GM10248 (cell line): Measurements from ENCODE around the gene CTRB1.
"Not testable (repeated sequence)": the region's sequence is repeated elsewhere in the genome, so short reads cannot be mapped to it uniquely, and the experiment has no call there.

Source experiments
- CTCF ChIA-PET: fragments of 300-600 bp; sonication (Branson Sonifier 250); formaldehyde crosslinking; extraction: SDS; loops from one replicate; lab custom pipeline; 2021; ENCODE audit warnings: antibody characterized with exemption; lab: Yijun Ruan, JAX
- POLR2A ChIA-PET: fragments of 350-650 bp; sonication (Branson Sonifier 250); formaldehyde crosslinking; extraction: SDS; loops from one replicate; lab custom pipeline; 2020; ENCODE audit warnings: antibody characterized with exemption; lab: Yijun Ruan, JAX
- DNase-seq: peaks from one replicate; pipeline ENCODE4 v3.0.0; 2012; ENCODE audit errors: extremely low spot score
- CTCF ChIP-seq: IDR thresholded peaks from 2 replicates; pipeline ENCODE4 v1.5.1; 2012; ENCODE audit warnings: mild to moderate bottlenecking, low read depth; ENCODE audit errors: extremely low read depth, missing control alignments, control extremely low read depth

Gene CTRB1

GRCh38 chr16:75264457-75264998 lies 45.7 kb downstream of the CTRB1 start:
- ChIA-PET CTCF (no interaction called here), POLR2A (no interaction called here)
- DNase-seq = no peak
- no peak for TF ChIP-seq CTCF

- TF ChIP-seq CTCF = no peak
- POLR2A ChIA-PET = no interaction called here
- CTCF ChIA-PET = interaction anchor here (2.6 kb wide), 1 partner anchor 13 kb away, joined by 12 read pairs; no protein-coding TSS in a partner anchor
- peak; percentile 53 for DNase-seq
These were observed 46.5 kb downstream of the CTRB1 start for GRCh38 chr16:75264999-75265910.

- ChIA-PET CTCF (interaction anchor here (1.0 to 2.6 kb wide), 3 partner anchors 12 to 46 kb away, joined by 3 to 12 read pairs (median 4); no protein-coding TSS in a partner anchor), POLR2A (no interaction called here)
- DNase-seq = peak; percentile 94
- TF ChIP-seq CTCF = no peak
These were observed 47.3 kb downstream of the CTRB1 start for GRCh38 chr16:75265911-75266701.

GRCh38 chr16:75266738-75267630 lies 48.2 kb downstream of the CTRB1 start:
- no peak for DNase-seq
- no peak for TF ChIP-seq CTCF
- ChIA-PET POLR2A (interaction anchor here (0.6 kb wide), 1 partner anchor 384 kb away, joined by 3 read pairs; no protein-coding TSS in a partner anchor), CTCF (interaction anchor here (1.0 to 2.6 kb wide), 4 partner anchors 11 to 45 kb away, joined by 3 to 12 read pairs (median 4); no protein-coding TSS in a partner anchor)

- ChIA-PET POLR2A (interaction anchor here (0.5 to 0.6 kb wide), 2 partner anchors 86 to 385 kb away, joined by 3 to 9 read pairs; no protein-coding TSS in a partner anchor), CTCF (interaction anchor here (0.6 to 2.6 kb wide), 3 partner anchors 11 to 34 kb away, joined by 3 to 12 read pairs (median 3); no protein-coding TSS in a partner anchor)
- DNase-seq = no peak
- no peak for TF ChIP-seq CTCF
These were observed 49.0 kb downstream of the CTRB1 start for GRCh38 chr16:75267631-75268264.

GRCh38 chr16:75269358-75269757 lies 50.6 kb downstream of the CTRB1 start:
- DNase-seq, CTCF ChIA-PET, POLR2A ChIA-PET: not testable (repeated sequence)
